Bronchial epithelial cell (primary cell): ENCODE results near the gene PPT2. TPM values are rescaled to one million over a fixed set of nuclear protein-coding genes. Genes with fewer than 3 reads are reported as not detected.

ENCODE experiments used
- DNase-seq: peaks from one replicate; pipeline ENCODE4 v3.0.0-alpha.2; 2010; ENCODE audit warnings: low read depth
- FAIRE-seq: peaks from 2 replicates; lab custom pipeline; 2011; peaks lifted over from hg19 to GRCh38; lab: Jason Lieb, UNC
- H3K27me3 ChIP-seq: 2 replicates; pipeline ENCODE4 v1.5.1; 2011; ENCODE audit warnings: low read length; ENCODE audit not compliant: control insufficient read depth, insufficient read depth
- H3K36me3 ChIP-seq: 2 replicates; pipeline ENCODE4 v1.5.1; 2011; ENCODE audit warnings: low read length; ENCODE audit not compliant: control insufficient read depth, insufficient read depth
- H3K4me3 ChIP-seq: 2 replicates; pipeline ENCODE4 v1.5.1; 2011; ENCODE audit warnings: mild to moderate bottlenecking, low read depth, low read length, control low read depth
- CTCF ChIP-seq: IDR thresholded peaks from 2 replicates; pipeline ENCODE4 v1.5.1; 2011; ENCODE audit warnings: mild to moderate bottlenecking, moderate library complexity, low read length, control low read depth, inconsistent platforms; ENCODE audit not compliant: insufficient read depth, severe bottlenecking
- total RNA-seq: library from RNA; depleted of rRNA; stranded (reverse); fragments of >200 nt; gene quantifications from 2 replicates; pipeline ENCODE4 v1.2.1, GENCODE V29; 2014

Gene PPT2
- total RNA-seq, 1 donor from 2014 or later: 5.8 TPM

GRCh38 chr6:32158052-32158451, 4.1 kb downstream of the PPT2 start:
- FAIRE-seq: no peak
- no peak for DNase-seq
- no peak overlapping the region for H3K4me3 ChIP-seq
- H3K36me3 ChIP-seq: peaks cover 9% of the 10 kb centered on the region
- no peak for TF ChIP-seq CTCF
- no peaks in the 10 kb centered on the region for H3K27me3 ChIP-seq

GRCh38 chr6:32163559-32164258, 9.8 kb downstream of the PPT2 start:
- no peak overlapping the region for H3K4me3 ChIP-seq
- DNase-seq (no peak), FAIRE-seq (no peak)
- no peak for TF ChIP-seq CTCF
- peaks cover 5% of the 10 kb centered on the region for H3K36me3 ChIP-seq
- H3K27me3 ChIP-seq: no peaks in the 10 kb centered on the region

- FAIRE-seq (no peak), DNase-seq (no peak)
- H3K27me3 ChIP-seq: no peaks in the 10 kb centered on the region
- peaks cover 7% of the 10 kb centered on the region for H3K36me3 ChIP-seq
- H3K4me3 ChIP-seq: no peak within 1 kb of the TSS
- no peak for TF ChIP-seq CTCF
Observed at GRCh38 chr6:32164295-32164694, 10.4 kb downstream of the PPT2 start, which contains the start of gene EGFL8. EGFL8 (plus strand) TSS chr6:32164595; CDS start chr6:32166166, 1,571 bp downstream.

- Histone ChIP-seq H3K4me3 (no peak overlapping the region), H3K27me3 (no peaks in the 10 kb centered on the region), H3K36me3 (peaks cover 18% of the 10 kb centered on the region)
- FAIRE-seq (no peak), DNase-seq (no peak)
- no peak for TF ChIP-seq CTCF
Observed at GRCh38 chr6:32166411-32167061, 12.6 kb downstream of the PPT2 start.

GRCh38 chr6:32167154-32167760, 13.3 kb downstream of the PPT2 start:
- no peak for TF ChIP-seq CTCF
- H3K27me3 ChIP-seq: no peaks in the 10 kb centered on the region
- peaks cover 18% of the 10 kb centered on the region for H3K36me3 ChIP-seq
- no peak overlapping the region for H3K4me3 ChIP-seq
- DNase-seq: no peak
- no peak for FAIRE-seq
